Neural cell (in vitro differentiated cells): ENCODE results near the gene TSPO2.

ENCODE experiments used
- CTCF ChIP-seq: fragments of 450-650 bp; IDR thresholded peaks from 2 replicates; pipeline ENCODE4 v1.5.1; 2014; ENCODE audit warnings: antibody characterized with exemption, mild to moderate bottlenecking, moderate library complexity; ENCODE audit not compliant: poor library complexity, severe bottlenecking
- RAD21 ChIP-seq: fragments of 450-650 bp; conservative IDR thresholded peaks from 2 replicates; pipeline ENCODE4 v1.6.1; 2014; ENCODE audit warnings: antibody characterized with exemption, mild to moderate bottlenecking, moderate library complexity
- REST ChIP-seq: IDR thresholded peaks from 2 replicates; pipeline ENCODE4 v1.6.1; 2012; ENCODE audit warnings: borderline replicate concordance
- SMC3 ChIP-seq: fragments of 450-650 bp; conservative IDR thresholded peaks from 2 replicates; pipeline ENCODE4 v1.6.1; 2014; ENCODE audit warnings: antibody characterized with exemption, mild to moderate bottlenecking, moderate library complexity; ENCODE audit not compliant: poor library complexity

- TF ChIP-seq RAD21: no peak
- TF ChIP-seq REST: no peak
- no peak for TF ChIP-seq CTCF
- TF ChIP-seq SMC3: no peak
Observed at GRCh38 chr6:41072836-41073202, 30.6 kb downstream of the TSPO2 start, which contains the start of gene NFYA.
